ENCODE data around the gene BMPR1A.

Gene BMPR1A

DNA sequence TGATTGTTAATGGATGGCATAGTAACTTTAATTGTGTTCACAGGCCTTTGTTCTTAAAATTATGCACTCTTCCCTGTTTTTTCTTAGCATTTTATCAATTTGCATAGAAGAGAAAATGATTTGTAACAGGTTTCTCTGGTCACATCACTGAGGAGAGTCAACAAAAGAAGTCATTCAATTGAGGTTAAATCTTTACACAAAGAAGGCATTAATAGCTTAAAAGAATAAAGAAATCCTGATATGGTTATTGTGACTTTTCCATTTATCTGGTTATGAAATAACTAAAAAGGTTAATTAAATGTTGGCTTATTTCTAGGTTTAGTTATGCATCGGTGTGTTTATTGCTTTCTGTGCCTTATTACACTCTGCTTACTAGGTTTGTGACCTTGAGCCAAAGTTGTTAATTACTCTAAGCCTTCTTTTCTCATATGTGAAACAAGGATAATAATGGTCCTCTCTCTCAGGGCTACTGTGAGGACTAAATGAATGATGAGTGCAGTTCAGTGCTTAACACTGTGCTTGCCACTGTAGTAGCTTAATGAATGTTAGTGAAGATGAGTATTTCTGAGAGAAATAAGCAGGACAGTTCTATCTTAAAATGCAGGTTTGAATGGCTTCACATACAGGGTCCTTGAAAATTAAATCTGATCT, 12.1 kb downstream of the BMPR1A start:
- DNase-seq = no peak

DNA sequence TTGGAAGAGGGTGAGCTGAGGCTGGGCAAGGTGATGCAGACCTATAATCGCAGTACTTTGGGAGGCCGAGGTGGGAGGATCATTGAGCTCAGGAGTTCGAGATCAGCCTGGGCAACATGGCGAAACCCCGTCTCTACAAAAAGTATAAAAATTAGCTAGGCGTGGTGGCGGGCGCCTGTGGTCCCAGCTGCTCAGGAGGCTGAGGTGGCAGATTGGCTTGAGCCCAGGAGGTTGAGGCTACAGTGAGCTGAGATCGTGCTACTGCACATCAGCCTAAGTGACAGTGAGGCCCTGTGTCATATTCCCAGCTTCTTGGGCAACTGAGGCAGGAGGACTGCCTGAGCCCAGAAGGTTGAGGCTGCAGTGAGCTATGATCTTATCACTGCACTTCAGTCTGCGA, 13.6 kb downstream of the BMPR1A start:
- DNase-seq = no peak

DNA sequence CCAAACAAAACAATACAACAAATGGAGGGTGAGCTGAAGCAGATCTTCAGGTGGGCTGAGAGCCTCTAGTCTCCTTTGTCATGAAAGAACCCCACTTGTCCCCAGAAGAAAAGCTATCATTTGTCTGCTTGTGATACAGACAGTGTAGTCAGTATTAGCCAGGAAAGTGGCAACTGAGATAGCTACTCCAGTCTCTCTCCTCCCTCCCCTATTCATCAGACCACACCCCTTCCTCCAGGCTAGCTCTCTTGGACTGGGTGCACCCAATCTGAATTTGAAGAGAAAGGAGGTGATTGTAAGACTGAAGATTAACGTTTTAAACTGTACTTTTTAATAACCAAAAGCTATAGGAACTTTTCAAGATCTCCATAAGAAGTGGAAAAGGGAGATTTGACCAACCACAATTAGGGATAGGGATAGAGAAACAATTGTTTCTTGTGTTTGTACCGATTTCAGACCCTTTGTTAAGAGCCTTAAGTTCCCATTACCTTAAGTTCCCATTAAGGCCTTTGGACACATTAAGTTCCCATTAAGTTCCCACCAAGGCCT, 14.1 kb downstream of the BMPR1A start:
- DNase-seq = no peak

GRCh38 chr10:86773498-86773897, 17.1 kb downstream of the BMPR1A start:
- DNase-seq = no peak

GRCh38 chr10:86775056-86775869, 18.8 kb downstream of the BMPR1A start:
- no peak for DNase-seq

- DNase-seq = no peak
Observed at GRCh38 chr10:86775870-86776180, 19.4 kb downstream of the BMPR1A start.

DNA sequence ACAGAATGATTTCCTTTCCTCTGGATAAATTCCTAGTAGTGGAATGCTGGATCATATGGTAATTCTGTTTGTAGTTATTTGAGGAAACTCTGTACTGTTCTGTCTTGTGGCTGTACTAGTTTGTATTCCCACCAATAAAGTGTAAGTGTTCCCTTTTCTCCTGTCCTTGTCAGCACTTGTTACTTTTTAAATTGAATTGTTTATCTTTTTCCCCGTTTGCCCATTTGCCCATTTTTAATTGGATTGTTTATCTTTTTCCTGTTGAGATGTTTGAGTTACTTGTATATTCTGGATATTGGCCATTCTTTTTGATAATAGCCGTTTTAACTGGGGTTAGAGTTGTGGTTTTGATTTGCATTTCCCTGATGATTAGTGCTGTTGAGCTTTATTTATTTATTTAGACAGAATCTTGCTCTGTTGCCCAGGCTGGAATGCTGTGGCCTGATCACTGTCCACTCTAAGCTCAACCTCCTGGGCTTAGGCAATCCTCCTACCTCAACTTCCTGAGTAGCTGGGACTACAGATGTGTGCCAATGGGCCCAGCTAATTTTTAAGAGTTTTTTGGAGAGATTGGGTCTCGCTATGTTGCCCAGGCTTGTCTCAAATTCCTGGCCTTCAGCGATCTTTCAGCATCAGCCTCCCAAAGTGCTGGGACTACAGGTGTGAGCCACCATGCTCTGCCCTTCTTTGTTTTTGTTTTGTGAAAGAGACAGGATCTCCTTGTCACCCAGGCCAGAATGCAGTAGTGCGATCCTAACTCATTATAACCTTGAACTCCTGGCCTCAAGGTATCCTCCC, 23.0 kb downstream of the BMPR1A start:
- DNase-seq = no peak

DNA sequence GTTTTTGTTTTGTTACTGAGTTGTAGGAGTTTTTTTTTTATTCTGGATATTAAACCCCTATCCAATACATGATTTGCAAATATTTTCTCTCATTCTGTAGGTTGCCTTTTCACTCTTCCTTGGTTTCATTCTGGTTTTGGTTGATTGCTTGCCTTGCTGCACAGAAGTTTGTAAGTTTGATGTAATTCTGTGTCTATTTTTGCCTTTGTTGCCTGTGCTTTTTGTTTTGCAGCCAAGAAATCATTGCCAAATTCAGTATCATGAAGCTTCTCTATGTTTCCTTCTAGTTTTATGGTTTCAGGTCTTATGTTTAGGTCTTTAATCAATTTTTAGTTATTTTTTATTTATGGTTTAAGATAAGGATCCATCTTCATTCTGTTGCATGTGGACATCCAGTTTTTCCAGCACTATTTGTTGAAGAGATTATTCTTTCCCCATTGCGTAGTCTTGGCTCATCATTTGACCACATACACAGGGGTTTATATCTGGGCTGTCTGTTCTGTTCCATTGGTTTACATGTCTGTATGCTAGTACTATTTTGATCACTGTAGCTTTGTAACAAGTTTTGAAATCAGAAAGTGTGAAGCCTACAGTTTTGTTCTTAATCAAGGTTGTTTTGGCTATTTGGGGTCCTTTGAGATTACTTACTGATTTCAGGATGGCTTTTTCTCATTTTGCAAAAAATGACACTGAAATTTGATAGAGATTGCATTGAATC, 26.4 kb downstream of the BMPR1A start:
- no peak for DNase-seq

- no peak for DNase-seq
Observed at GRCh38 chr10:86785037-86785436, 28.6 kb downstream of the BMPR1A start.

DNA sequence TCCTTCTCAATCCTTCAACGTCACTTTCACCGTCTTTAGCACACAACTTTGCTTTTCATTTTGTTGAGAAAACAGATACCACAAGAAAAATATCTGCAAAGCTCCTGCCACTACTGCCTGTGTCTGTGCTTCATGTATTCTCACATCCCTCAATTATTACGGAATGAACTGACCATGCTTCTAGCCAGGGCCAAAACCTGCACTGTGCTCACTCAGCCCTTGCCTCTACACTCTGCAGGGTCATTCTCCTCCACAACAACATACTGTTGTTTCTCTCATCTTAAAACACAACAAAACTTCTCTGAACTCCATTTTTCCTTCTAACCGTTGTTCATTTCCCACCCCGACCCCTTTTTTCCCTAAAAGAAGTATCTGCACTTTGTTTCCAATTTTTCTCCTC, 29.5 kb downstream of the BMPR1A start:
- DNase-seq = no peak

DNA sequence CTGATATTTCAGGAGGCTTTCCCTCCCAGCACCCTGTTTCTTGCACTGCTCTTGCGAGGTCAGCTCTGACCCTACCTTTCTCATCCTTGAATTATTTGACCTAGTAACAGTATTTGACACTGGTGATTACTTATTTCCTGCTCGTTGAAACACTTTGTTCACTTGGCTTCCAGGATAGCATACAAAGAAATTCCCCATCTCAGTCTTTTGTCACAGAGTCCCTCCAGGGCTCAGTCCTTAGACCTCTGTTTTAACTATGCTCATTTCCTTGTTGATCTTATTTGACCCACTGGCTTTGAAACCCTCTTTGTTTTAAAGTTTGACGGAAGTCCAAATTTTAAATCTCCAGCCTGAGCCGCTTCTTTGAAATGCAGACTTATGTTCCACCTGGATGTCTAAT, 29.9 kb downstream of the BMPR1A start:
- no peak for DNase-seq

- DNase-seq = no peak
Observed at GRCh38 chr10:86790394-86790793, 34.0 kb downstream of the BMPR1A start.

- no peak for DNase-seq
Observed at GRCh38 chr10:86792461-86793167, 36.2 kb downstream of the BMPR1A start.

- DNase-seq = no peak
Observed at GRCh38 chr10:86793696-86794095, 37.3 kb downstream of the BMPR1A start.

DNA sequence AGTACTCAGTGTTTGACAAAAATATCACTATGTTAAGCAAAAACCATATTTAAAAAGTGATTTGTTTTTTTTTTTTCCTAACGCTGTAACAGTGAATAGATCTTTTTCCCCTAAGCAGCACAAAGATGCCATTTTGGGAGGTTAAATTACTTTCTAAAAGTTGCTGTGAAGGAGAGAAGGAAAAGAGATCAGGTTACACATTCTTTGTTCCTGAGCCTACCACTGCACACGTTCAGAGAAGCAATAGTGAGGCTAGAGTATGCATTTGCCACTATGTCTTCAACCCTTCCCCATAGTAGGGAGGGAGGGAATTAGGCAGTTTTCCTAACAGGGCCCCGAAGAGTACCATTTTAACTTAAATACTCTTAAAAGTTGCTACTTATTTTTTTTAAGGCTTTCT, 38.9 kb downstream of the BMPR1A start:
- no peak for DNase-seq

DNA sequence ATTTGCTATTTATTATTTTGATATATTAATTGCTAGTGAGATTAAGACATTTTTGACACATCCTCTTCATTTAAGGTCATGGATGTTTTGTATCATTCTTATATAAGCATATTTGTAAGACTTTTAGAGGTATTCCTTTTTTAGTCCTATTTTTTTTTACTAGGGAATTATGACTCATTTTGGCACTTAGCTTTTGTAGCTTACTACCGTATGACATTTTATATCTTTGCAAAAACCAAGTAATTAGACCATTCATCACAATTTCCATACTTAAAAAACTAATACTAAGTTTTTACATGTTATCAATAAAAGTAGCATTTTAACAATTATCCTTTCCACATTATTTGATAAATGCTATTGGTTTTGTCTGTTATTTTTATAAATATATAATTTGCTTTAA, 41.6 kb downstream of the BMPR1A start:
- DNase-seq = no peak

DNA sequence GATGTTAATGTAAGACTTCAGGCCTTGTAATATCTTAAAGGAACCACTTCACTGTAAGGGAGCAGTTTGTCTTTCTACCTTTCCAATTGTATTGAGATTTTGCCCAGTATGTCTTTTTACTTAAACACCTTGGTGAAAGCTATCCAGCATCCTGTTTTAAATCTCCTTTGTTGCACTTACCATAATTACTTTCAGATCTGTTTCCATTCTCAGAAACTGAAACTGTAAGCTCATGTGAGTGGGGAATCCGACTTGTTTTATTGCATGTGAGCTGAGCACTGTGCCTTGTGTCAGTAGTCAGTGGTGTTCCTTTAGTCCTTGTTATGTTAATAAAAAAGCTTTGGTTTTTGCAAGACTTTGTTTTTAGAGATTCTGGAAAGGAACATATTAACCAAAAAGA, 42.2 kb downstream of the BMPR1A start:
- no peak for DNase-seq

GRCh38 chr10:86799188-86799845, 42.9 kb downstream of the BMPR1A start:
- no peak for DNase-seq

DNA sequence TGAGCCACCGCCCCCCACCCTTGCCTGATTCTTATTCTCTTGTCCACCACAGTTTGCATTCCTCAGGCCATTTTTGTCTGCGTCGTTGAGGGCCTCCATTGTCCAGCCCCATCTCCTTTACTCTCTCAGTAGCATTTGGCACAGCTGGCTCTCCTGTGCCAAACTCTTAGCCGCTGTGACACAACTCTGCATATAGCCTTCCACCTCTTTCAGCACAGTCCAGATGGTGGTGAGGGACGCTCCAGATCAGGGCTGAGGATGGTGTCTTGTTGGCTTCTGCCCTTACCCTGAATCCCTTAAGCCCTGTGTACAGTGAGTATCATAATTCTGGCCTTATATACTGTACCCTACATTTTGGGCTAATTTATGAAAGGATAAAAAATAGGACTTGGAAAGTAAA, 45.6 kb downstream of the BMPR1A start:
- DNase-seq = no peak

DNA sequence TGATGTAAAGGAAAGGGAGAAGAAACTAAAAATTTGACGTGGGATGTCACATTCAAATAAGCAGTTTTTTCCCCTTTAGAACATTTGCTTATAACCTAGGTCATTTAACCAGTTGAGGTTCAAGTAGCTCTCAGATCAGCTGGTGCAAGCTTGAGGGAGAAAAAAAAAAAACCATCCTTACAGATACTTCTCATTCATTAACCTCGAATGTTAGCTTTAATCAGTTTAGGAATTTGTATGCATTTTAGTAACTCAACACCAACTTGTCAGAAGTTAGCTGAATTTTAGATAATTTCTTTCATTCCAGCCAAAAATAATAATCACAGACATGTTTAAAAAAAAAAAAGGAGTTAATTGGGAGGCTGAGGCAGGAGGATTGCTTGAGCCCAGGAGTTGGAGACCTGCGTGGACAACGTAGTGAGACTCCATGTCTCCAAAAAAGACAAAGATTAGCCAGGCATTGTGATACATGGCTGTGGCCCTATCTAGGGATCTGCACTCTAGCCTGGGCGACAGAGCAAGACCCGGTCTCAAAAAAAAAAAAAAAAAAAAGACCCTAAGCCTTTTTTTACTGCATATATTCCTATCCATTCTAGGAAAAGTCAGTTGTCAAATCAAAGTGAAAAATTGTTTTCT, 46.2 kb downstream of the BMPR1A start:
- DNase-seq = no peak

GRCh38 chr10:86803156-86803555, 46.7 kb downstream of the BMPR1A start:
- no peak for DNase-seq

All from NCI-H1092 (cell line).